H1 (cell line): ENCODE results near the gene TOMT. TPM values are rescaled to one million over a fixed set of nuclear protein-coding genes. Genes with fewer than 3 reads are reported as not detected.

Experiments used
- CTCF ChIA-PET: fragments of 300-600 bp; sonication (Branson Sonifier 250); formaldehyde crosslinking; loops from one replicate; lab custom pipeline; 2021; ENCODE audit not compliant: partially characterized antibody; lab: Charles Lee
- POLR2A ChIA-PET: fragments of 300-600 bp; sonication (Branson Sonifier 250); formaldehyde crosslinking; loops from one replicate; lab custom pipeline; 2021; ENCODE audit warnings: inconsistent platforms; ENCODE audit not compliant: partially characterized antibody; lab: Charles Lee
- DNase-seq, 2 experiments: peaks; one replicate each; pipeline versions ENCODE4 v3.0.0 to v3.0.0-alpha.2; 2010 to 2022; ENCODE audit warnings: low spot score in 2 of 2, low read depth in 1 of 2, mixed read lengths in 1 of 2
- FAIRE-seq: peaks from 2 replicates; lab custom pipeline; 2011; peaks lifted over from hg19 to GRCh38; lab: Jason Lieb, UNC
- H2AFZ ChIP-seq: 2 replicates; pipeline ENCODE4 v1.8.1; 2012; ENCODE audit warnings: low read length, inconsistent platforms
- H2AK5ac ChIP-seq: 2 replicates; pipeline ENCODE4 v1.6.1; 2013; ENCODE audit warnings: low read depth, low read length
- H2BK120ac ChIP-seq: replicated peaks from 2 replicates; pipeline ENCODE3; 2013; ENCODE audit warnings: low read depth, low read length, inconsistent platforms
- H2BK12ac ChIP-seq: 2 replicates; pipeline ENCODE4 v1.6.1; 2013; ENCODE audit warnings: low read depth, low read length
- H2BK15ac ChIP-seq: 2 replicates; pipeline ENCODE4 v1.6.1; 2013; ENCODE audit warnings: low read length
- H2BK20ac ChIP-seq: 2 replicates; pipeline ENCODE4 v1.6.1; 2013; ENCODE audit warnings: low read length
- H2BK5ac ChIP-seq: 2 replicates; pipeline ENCODE4 v1.6.1; 2013; ENCODE audit warnings: low read depth, low read length
- H3K14ac ChIP-seq: 2 replicates; pipeline ENCODE4 v1.6.1; 2013; ENCODE audit warnings: inconsistent platforms; ENCODE audit not compliant: insufficient read length
- H3K18ac ChIP-seq: 2 replicates; pipeline ENCODE4 v1.6.1; 2013; ENCODE audit warnings: low read length; ENCODE audit errors: extremely low read depth
- H3K23ac ChIP-seq: 2 replicates; pipeline ENCODE4 v1.6.1; 2013; ENCODE audit warnings: inconsistent platforms; ENCODE audit not compliant: insufficient read length
- H3K23me2 ChIP-seq: 2 replicates; pipeline ENCODE4 v1.6.1; 2013; ENCODE audit warnings: low read depth, low read length
- H3K27ac ChIP-seq: 2 replicates; pipeline ENCODE4 v1.6.1; 2011; ENCODE audit warnings: low read depth, low read length, inconsistent platforms
- H3K27me3 ChIP-seq, 4 experiments: replicated peaks in 1 of 4; 1 replicate in 1 of 4; 2 replicates in 3 of 4; pipeline versions ENCODE4 v1.6.1 to v1.8.1; 2011 to 2013; ENCODE audit warnings: low read length in 3 of 4, mild to moderate bottlenecking in 3 of 4, inconsistent platforms in 2 of 4, mixed read lengths in 2 of 4, moderate library complexity in 1 of 4; ENCODE audit not compliant: control insufficient read depth in 3 of 4, insufficient read depth in 3 of 4; ENCODE audit errors: extremely low read depth in 1 of 4
- H3K36me3 ChIP-seq, 4 experiments: 2 replicates each; pipeline versions ENCODE4 v1.6.1 to v1.8.1; 2011 to 2013; ENCODE audit warnings: mild to moderate bottlenecking in 4 of 4, low read length in 3 of 4, moderate library complexity in 2 of 4, control low read depth in 1 of 4, inconsistent platforms in 1 of 4; ENCODE audit not compliant: insufficient read depth in 4 of 4, control insufficient read depth in 2 of 4
- H3K4ac ChIP-seq: replicated peaks from 2 replicates; pipeline ENCODE3; 2013; ENCODE audit warnings: low read length, low read depth, mixed read lengths, inconsistent platforms; ENCODE audit not compliant: insufficient read length
- H3K4me1 ChIP-seq, 4 experiments: replicated peaks in 1 of 4; 1 replicate in 1 of 4; 2 replicates in 3 of 4; pipeline versions ENCODE4 v1.6.1 to v1.8.1; 2011 to 2013; ENCODE audit warnings: low read length in 3 of 4, inconsistent platforms in 2 of 4, mixed read lengths in 1 of 4; ENCODE audit not compliant: insufficient read depth in 4 of 4, control insufficient read depth in 3 of 4
- H3K4me2 ChIP-seq, 2 experiments: 2 replicates each; pipeline versions ENCODE4 v1.6.1 to v1.8.1; 2011 to 2013; ENCODE audit warnings: low read depth in 2 of 2, low read length in 2 of 2, control low read depth in 1 of 2, inconsistent platforms in 1 of 2, mild to moderate bottlenecking in 1 of 2; ENCODE audit not compliant: insufficient read depth in 1 of 2
- H3K4me3 ChIP-seq, 4 experiments: fragments of 200-600, 300-600 bp in 1 of 4; sonication (generic), shearing (Covaris generic), sonication (Bioruptor Twin) in 1 of 4; 2 replicates each; pipeline versions ENCODE4 v1.5.1 to v1.8.1; 2011 to 2016; ENCODE audit warnings: low read length in 4 of 4, low read depth in 3 of 4, control low read depth in 2 of 4, inconsistent platforms in 2 of 4, mild to moderate bottlenecking in 2 of 4, mixed read lengths in 1 of 4, moderate library complexity in 1 of 4; ENCODE audit not compliant: insufficient read depth in 2 of 4; ENCODE audit errors: extremely low read depth in 1 of 4
- H3K56ac ChIP-seq: replicated peaks from 2 replicates; pipeline ENCODE3; 2013; ENCODE audit warnings: low read depth, mild to moderate bottlenecking, mixed read lengths, low read length, inconsistent platforms; ENCODE audit not compliant: insufficient read length
- H3K79me1 ChIP-seq: 2 replicates; pipeline ENCODE4 v1.6.1; 2013; ENCODE audit warnings: low read depth, low read length, control low read depth
- H3K79me2 ChIP-seq, 2 experiments: 2 replicates each; pipeline versions ENCODE4 v1.6.1 to v1.8.1; 2012 to 2013; ENCODE audit warnings: low read length in 2 of 2, mild to moderate bottlenecking in 2 of 2, inconsistent platforms in 1 of 2; ENCODE audit not compliant: insufficient read depth in 2 of 2, control insufficient read depth in 1 of 2
- H3K9ac ChIP-seq, 4 experiments: replicated peaks in 1 of 4; 1 replicate in 1 of 4; 2 replicates in 3 of 4; pipeline versions ENCODE4 v1.6.1 to v1.8.1; 2011 to 2013; ENCODE audit warnings: low read depth in 3 of 4, low read length in 3 of 4, control low read depth in 2 of 4, mild to moderate bottlenecking in 2 of 4, moderate library complexity in 2 of 4, inconsistent platforms in 1 of 4; ENCODE audit errors: extremely low read depth in 1 of 4
- H3K9me3 ChIP-seq, 2 experiments: 2 replicates each; pipeline versions ENCODE4 v1.6.1 to v1.8.1; 2012 to 2013; ENCODE audit warnings: mild to moderate bottlenecking in 2 of 2, moderate library complexity in 2 of 2, control low read depth in 1 of 2, inconsistent platforms in 1 of 2, low read depth in 1 of 2, low read length in 1 of 2, mixed read lengths in 1 of 2; ENCODE audit not compliant: insufficient read depth in 2 of 2
- H4K20me1 ChIP-seq, 2 experiments: replicated peaks in 1 of 2; 2 replicates each; pipeline versions ENCODE3 to v1.8.1; 2011 to 2013; ENCODE audit warnings: inconsistent platforms in 2 of 2, low read length in 2 of 2, mild to moderate bottlenecking in 1 of 2; ENCODE audit not compliant: insufficient read depth in 2 of 2, control insufficient read depth in 1 of 2
- H4K5ac ChIP-seq: 2 replicates; pipeline ENCODE4 v1.6.1; 2013; ENCODE audit warnings: low read length, low read depth, mixed read lengths, inconsistent platforms; ENCODE audit not compliant: insufficient read length
- H4K8ac ChIP-seq: 2 replicates; pipeline ENCODE4 v1.8.0; 2013; ENCODE audit warnings: mild to moderate bottlenecking, moderate library complexity, low read length, inconsistent platforms; ENCODE audit not compliant: insufficient read depth; ENCODE audit errors: extremely low read depth
- H4K91ac ChIP-seq: replicated peaks from 2 replicates; pipeline ENCODE3; 2013; ENCODE audit warnings: low read length, mixed read lengths, inconsistent platforms; ENCODE audit not compliant: insufficient read length
- ATF2 ChIP-seq: IDR thresholded peaks from 2 replicates; pipeline ENCODE4 v1.6.1; 2012; ENCODE audit warnings: low read length, inconsistent platforms
- CTBP2 ChIP-seq: IDR thresholded peaks from 2 replicates; pipeline ENCODE4 v1.7.0; 2011; ENCODE audit warnings: borderline replicate concordance, mild to moderate bottlenecking, moderate library complexity, mixed read lengths, low read length; ENCODE audit not compliant: insufficient read depth, insufficient read length
- USF2 ChIP-seq: IDR thresholded peaks from 2 replicates; pipeline ENCODE4 v1.6.1; 2011; ENCODE audit warnings: low read length, improper control_type of control experiment
- WGBS, 2 experiments: shearing (Covaris generic) in 1 of 2; methylation state at CpG; one replicate each; pipeline versions ENCODE4 v1.1.6 to v1.1.7; 2013 to 2015; ENCODE audit warnings: low lambda C conversion rate in 2 of 2, mixed read lengths in 2 of 2, inconsistent platforms in 1 of 2, low coverage in 1 of 2, missing lambda C conversion rate in 1 of 2; ENCODE audit not compliant: insufficient replicate concordance in 2 of 2, insufficient coverage in 1 of 2, insufficient read length in 1 of 2; ENCODE audit errors: extremely low coverage in 1 of 2, missing lambda C conversion rate in 1 of 2; 5-methylcytosine and 5-hydroxymethylcytosine counted together
- polyA plus RNA-seq, 7 experiments: library from polyadenylated mRNA; depleted of rRNA in 3 of 7; stranded (reverse) in 5 of 7; unstranded in 2 of 7; fragments of >200 nt in 5 of 7; fragments of 200-250 nt in 2 of 7; gene quantifications; 1 replicate in 5 of 7; 2 replicates in 1 of 7; 4 replicates in 1 of 7; pipeline versions ENCODE4 v1.2.1 to v1.2.3, GENCODE V29; 2011 to 2013; ENCODE audit warnings: missing spikeins in 2 of 7, mixed read lengths in 2 of 7
- total RNA-seq: library from RNA; stranded (reverse); fragmentation: NEBNext Ultra II Directional; extraction: Animal tissue kit (Norgen Biotek cat#: 25700); gene quantifications from 2 replicates; pipeline ENCODE4 v1.2.1, GENCODE V29; 2021

TOMT gene
- total and polyA plus RNA-seq, 2 of the 8 experiments (the other 6 are each of a cell fraction or from before 2014, with no cell fraction given) = 0.11 TPM; not detected in 1

DNA sequence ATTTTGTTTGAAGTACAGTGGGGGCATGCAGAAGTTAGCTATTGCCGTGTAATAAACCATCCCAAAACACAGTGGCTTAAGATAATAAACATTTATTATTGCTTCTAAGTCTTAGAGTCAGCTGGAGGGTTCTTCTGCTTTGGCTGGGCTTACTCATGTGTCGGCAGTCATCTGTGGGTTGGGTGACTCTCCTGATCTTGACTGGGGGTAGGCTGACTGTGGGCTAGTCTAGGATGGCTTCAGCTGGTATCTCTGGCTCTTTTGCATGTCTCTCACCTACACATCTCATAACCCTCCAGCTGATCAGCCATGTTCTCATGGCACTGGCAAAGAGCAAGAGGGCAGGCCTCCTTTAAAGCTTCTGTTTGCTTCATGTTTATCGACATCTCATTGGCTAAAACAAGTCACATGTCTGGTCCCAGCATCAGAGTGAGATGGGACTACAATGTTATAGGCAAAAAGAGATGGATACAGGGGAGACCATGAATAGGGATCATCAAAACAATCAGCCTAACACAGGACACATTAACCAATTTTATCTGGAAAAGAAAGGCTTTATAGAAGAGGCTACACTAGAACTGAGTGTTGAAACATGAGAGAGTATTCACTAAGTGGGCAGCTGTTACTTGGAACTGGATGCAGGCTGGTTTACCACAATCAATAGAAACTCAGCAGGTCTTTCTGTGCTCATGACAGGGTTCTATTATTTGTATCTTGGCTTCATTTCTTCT, 19.9 kb upstream of the TOMT start:
- Histone ChIP-seq H4K5ac (no peak overlapping the region), H2BK120ac (no peak overlapping the region), H2BK5ac (no peak overlapping the region), H3K14ac (no peak overlapping the region), H2AK5ac (no peak overlapping the region), H2AFZ (no peak overlapping the region), H3K27ac (no peak overlapping the region), H4K8ac (no peak overlapping the region), H3K27me3 (no peaks in the 10 kb centered on the region), H4K91ac (no peak overlapping the region), H3K4me2 (no peak overlapping the region), H2BK12ac (no peak overlapping the region), H3K56ac (no peak overlapping the region), H3K4me3 (no peak overlapping the region), H3K9me3 (no peaks in the 10 kb centered on the region), H3K23ac (no peak overlapping the region), H2BK20ac (no peak overlapping the region), H3K4me1 (peaks cover 0 to 2% (median 0%) of the 10 kb centered on the region in 4 experiments; a peak in 2 of 7 replicates), H3K4ac (no peak overlapping the region), H2BK15ac (no peak overlapping the region), H3K79me2 (no peaks in the 10 kb centered on the region), H4K20me1 (no peaks in the 10 kb centered on the region), H3K18ac (no peak overlapping the region), H3K9ac (no peak overlapping the region), H3K36me3 (peaks cover 0 to 4% (median 0%) of the 10 kb centered on the region in 4 experiments; a peak in 2 of 8 replicates), H3K23me2 (no peaks in the 10 kb centered on the region; the same call in 1 of the 2 replicates), H3K79me1 (no peaks in the 10 kb centered on the region)
- 91% methylated on average over 3 of the region's 3 CpGs; no CpG with 5 or more reads in 1 of the 2 experiments for WGBS, 2 experiments
- TF ChIP-seq ATF2 (no peak), CTBP2 (no peak), USF2 (peak; percentile 57; the same call in 1 of the 2 replicates)
- FAIRE-seq (no peak), DNase-seq (no peak)
- ChIA-PET CTCF (interaction anchor here (0.6 to 3.9 kb wide), 14 partner anchors 9 to 346 kb away, joined by 3 to 44 read pairs (median 4); partner anchors contain the start of gene TOMT), POLR2A (interaction anchor here (0.6 to 8.4 kb wide), 11 partner anchors 11 to 334 kb away, joined by 3 to 144 read pairs (median 4); partner anchors contain the start of genes ANAPC15 and LAMTOR1)
